HepG2 (cell line): Measurements from ENCODE around the gene DOHH. TPM values are rescaled to one million over a fixed set of nuclear protein-coding genes. Genes with fewer than 3 reads are reported as not detected.

ENCODE experiments used
- ATAC-seq: fragments of 200-7000 bp; cut with Tn5 transposase; 3 replicates; pipeline ENCODE4 v1.9.1; 2020; ENCODE audit warnings: mild to moderate bottlenecking, moderate library complexity
- BruUV-seq: library from RNA; stranded (reverse); fragments of 400-500 nt; replicated peaks from 2 replicates; lab custom pipeline; 2021; lab: Mats Ljungman, UMichigan
- CTCF ChIA-PET: fragments of 300-600 bp; formaldehyde crosslinking; extraction: SDS; loops from one replicate; lab custom pipeline; 2021; ENCODE audit warnings: low total read pairs, inconsistent platforms, low intra/inter-chr PET ratio; lab: Yijun Ruan, JAX
- POLR2A ChIA-PET: fragments of 350-600 bp; sonication (Branson Sonifier 250); formaldehyde crosslinking; loops from one replicate; lab custom pipeline; 2020; ENCODE audit warnings: antibody characterized with exemption, inconsistent platforms; lab: Yijun Ruan, JAX
- DNase-seq: peaks from one replicate; pipeline ENCODE4 v3.0.0-alpha.2; 2015; ENCODE audit warnings: low spot score
- FAIRE-seq: peaks from 3 replicates; lab custom pipeline; 2011; peaks lifted over from hg19 to GRCh38; lab: Jason Lieb, UNC
- H2AFZ ChIP-seq: one replicate; pipeline ENCODE4 v1.6.1; 2011; ENCODE audit warnings: low read length, inconsistent platforms
- H3K27ac ChIP-seq: fragments of 300-600 bp; 3 replicates; pipeline ENCODE4 v1.8.0; 2011; ENCODE audit warnings: mixed run types, mild to moderate bottlenecking, mixed read lengths, low read length, inconsistent platforms; ENCODE audit not compliant: insufficient read depth; ENCODE audit errors: extremely low read length
- H3K27me3 ChIP-seq, 2 experiments: fragments of 200-600 bp in 1 of 2; 2 replicates in 1 of 2; 3 replicates in 1 of 2; pipeline versions ENCODE4 v1.6.0 to v1.8.0; 2011; ENCODE audit warnings: low read length in 2 of 2, mild to moderate bottlenecking in 2 of 2, moderate library complexity in 2 of 2, inconsistent platforms in 1 of 2; ENCODE audit not compliant: insufficient read depth in 2 of 2, control insufficient read depth in 1 of 2
- H3K36me3 ChIP-seq, 2 experiments: fragments of 200-600 bp in 1 of 2; replicated peaks in 1 of 2; 2 replicates in 1 of 2; 3 replicates in 1 of 2; pipeline versions ENCODE4 v1.5.1 to v1.8.0; 2011; ENCODE audit warnings: low read length in 2 of 2, inconsistent platforms in 1 of 2; ENCODE audit not compliant: insufficient read depth in 2 of 2, control insufficient read depth in 1 of 2
- H3K4me1 ChIP-seq: 2 replicates; pipeline ENCODE4 v1.5.1; 2012; ENCODE audit warnings: low read length, inconsistent platforms; ENCODE audit not compliant: insufficient read depth
- H3K4me2 ChIP-seq: 2 replicates; pipeline ENCODE4 v1.6.0; 2011; ENCODE audit warnings: low read depth, low read length, inconsistent platforms
- H3K4me3 ChIP-seq, 3 experiments: fragments of 200-600 bp in 1 of 3; sonication (generic), shearing (Covaris generic) in 1 of 3; replicated peaks in 1 of 3; 2 replicates each; pipeline ENCODE4 v1.5.1; 2011 to 2016; ENCODE audit warnings: low read length in 3 of 3, inconsistent platforms in 2 of 3, low read depth in 2 of 3, mild to moderate bottlenecking in 2 of 3, control low read depth in 1 of 3, mixed read lengths in 1 of 3; ENCODE audit not compliant: insufficient read depth in 1 of 3
- H3K79me2 ChIP-seq: one replicate; pipeline ENCODE4 v1.6.1; 2011; ENCODE audit warnings: low read length, inconsistent platforms; ENCODE audit not compliant: insufficient read depth
- H3K9ac ChIP-seq: 2 replicates; pipeline ENCODE4 v1.6.0; 2011; ENCODE audit warnings: mild to moderate bottlenecking, low read depth, low read length, inconsistent platforms; ENCODE audit not compliant: insufficient read depth
- H3K9me3 ChIP-seq: 2 replicates; pipeline ENCODE4 v1.5.1; 2012; ENCODE audit warnings: mild to moderate bottlenecking, low read length
- H4K20me1 ChIP-seq: 2 replicates; pipeline ENCODE4 v1.6.0; 2011; ENCODE audit warnings: inconsistent platforms, mild to moderate bottlenecking, low read length, moderate library complexity; ENCODE audit not compliant: insufficient read depth
- AGO2 ChIP-seq: fragments of 200-400 bp; formaldehyde crosslinking; optimal IDR thresholded peaks from 2 replicates; pipeline ENCODE3; 2017; ENCODE audit warnings: mild to moderate bottlenecking, low read depth, low read length, moderate library complexity
- EHMT2 ChIP-seq: fragments of 200-600 bp; sonication (generic); IDR thresholded peaks from 2 replicates; pipeline ENCODE4 v1.7.0; 2017; ENCODE audit warnings: antibody characterized with exemption, low read depth, low read length, borderline replicate concordance
- MYNN ChIP-seq: sonication (generic); formaldehyde crosslinking; IDR thresholded peaks from 2 replicates; pipeline ENCODE4 v1.4.0; 2020; ENCODE audit warnings: mild to moderate bottlenecking, low read depth, missing genetic modification reagents
- ZNF512B ChIP-seq: sonication (generic); formaldehyde crosslinking; IDR thresholded peaks from 2 replicates; pipeline ENCODE4 v1.5.1; 2020; ENCODE audit warnings: missing genetic modification reagents, mild to moderate bottlenecking, borderline replicate concordance
- ZNF841 ChIP-seq: sonication (generic); formaldehyde crosslinking; IDR thresholded peaks from 2 replicates; pipeline ENCODE4 v1.8.1; 2023; ENCODE audit warnings: missing genetic modification reagents, borderline replicate concordance
- WGBS: methylation state at CpG from one replicate; pipeline ENCODE4 v1.1.6; 2017; ENCODE audit warnings: low lambda C conversion rate; 5-methylcytosine and 5-hydroxymethylcytosine counted together
- in situ Hi-C: cut with HindIII; loops from 2 replicates; pipeline ENCODE4 v1.10.0; 2017; ENCODE audit warnings: low pct_unique_long_range_greater_than_20kb; ENCODE audit not compliant: extremely low pct_ligation_motif_present
- intact Hi-C: fragments of 100-400 bp; cut with micrococcal nuclease; formaldehyde crosslinking; loops from one replicate; pipeline ENCODE4 v1.10.0; 2022; ENCODE audit not compliant: unreplicated experiment
- polyA plus RNA-seq, 8 experiments: library from polyadenylated mRNA; depleted of rRNA in 3 of 8; stranded (reverse) in 7 of 8; unstranded in 1 of 8; fragments of >200 nt; fragmentation: Illumina TruSeq in 4 of 8; extraction: Trizol in 4 of 8; gene quantifications; 2 replicates each; pipeline versions ENCODE4 v1.2.1 to v1.2.3, GENCODE V29; 2011 to 2016; ENCODE audit warnings: low read depth in 4 of 8, missing spikeins in 1 of 8, mixed read lengths in 1 of 8; ENCODE audit not compliant: insufficient read depth in 1 of 8
- total RNA-seq, 5 experiments: library from RNA; depleted of rRNA; stranded (reverse); fragments of >200 nt; fragmentation: Illumina TruSeq; extraction: Trizol; gene quantifications; 2 replicates each; pipeline ENCODE4 v1.2.3, GENCODE V29; 2016; ENCODE audit warnings: low read depth in 1 of 5

Gene DOHH
- total and polyA plus RNA-seq, 2 of the 13 experiments (the other 11 are each of a cell fraction or from before 2014, with no cell fraction given): 3.5 to 13.7 TPM

- TF ChIP-seq ZNF512B (no peak), AGO2 (peak; percentile 50)
Observed at GRCh38 chr19:3465552-3465951, 34.9 kb downstream of the DOHH start (continued).

DNA sequence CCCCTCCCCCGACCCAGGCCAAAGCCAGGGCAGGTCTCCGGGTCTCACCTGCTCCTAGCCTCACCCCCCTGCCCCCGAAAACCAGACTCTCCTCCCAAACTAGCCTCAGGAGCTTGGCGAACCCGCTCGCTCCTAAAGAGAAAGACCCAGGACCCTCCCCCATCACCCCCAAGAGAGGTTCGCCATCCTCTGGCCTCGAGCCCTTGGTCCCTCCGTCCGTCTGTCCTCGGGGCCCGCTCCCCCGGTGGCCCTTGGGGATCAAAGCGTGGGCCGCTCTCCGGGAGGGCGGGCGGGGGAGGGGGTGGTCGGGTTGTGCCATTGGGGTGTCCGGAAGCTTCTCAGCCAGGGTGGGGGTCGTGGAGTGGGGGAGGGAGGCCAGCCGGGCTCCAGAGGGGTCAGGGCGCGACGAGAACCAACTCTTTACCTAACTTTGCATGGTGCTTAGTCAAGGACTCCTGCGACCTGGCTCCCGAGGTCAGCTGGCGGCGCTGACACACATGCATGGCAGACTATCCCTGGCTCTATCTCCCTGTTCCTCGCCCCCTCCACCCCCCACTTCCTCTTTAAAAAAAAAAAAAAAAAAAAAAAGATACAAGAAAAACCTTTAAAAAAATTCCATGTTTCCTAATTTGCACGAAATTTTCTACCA, 35.8 kb downstream of the DOHH start:
- CTCF ChIA-PET: no interaction called here
- WGBS: 90% methylated on average over 25 of the region's 31 CpGs
- no peaks in the 10 kb centered on the region; a peak in 1 of 5 replicates for H3K27me3 ChIP-seq
- H3K9me3 ChIP-seq: no peaks in the 10 kb centered on the region
- H3K36me3 ChIP-seq: peaks cover 0 to 5% of the 10 kb centered on the region in 2 experiments; a peak in 1 of 5 replicates
- no peak for TF ChIP-seq EHMT2
- no peak for TF ChIP-seq ZNF841 (CRISPR knock-in tag)
- no peak for TF ChIP-seq MYNN (CRISPR knock-in tag)
- intact Hi-C loops (no loop called here), in situ Hi-C loops (no loop called here)
- FAIRE-seq (no peak), DNase-seq (no peak), ATAC-seq (no peak)
- POLR2A ChIA-PET: no interaction called here
- no peaks in the 10 kb centered on the region for H4K20me1 ChIP-seq
- no peak overlapping the region for H3K4me2 ChIP-seq
- no peak overlapping the region for H3K9ac ChIP-seq
- 0 out of 2 replicates have a peak, but pooled peaks cover 8% of the 10 kb centered on the region for H3K4me1 ChIP-seq
- no peak overlapping the region for H3K27ac ChIP-seq
- H3K4me3 ChIP-seq: no peak overlapping the region
- H3K79me2 ChIP-seq: no peaks in the 10 kb centered on the region
- BruUV-seq: no TSS peak
- no peak overlapping the region for H2AFZ ChIP-seq
